BJ (cell line): ENCODE data around the gene PCOLCE2. TPM values are rescaled to one million over a fixed set of nuclear protein-coding genes. Genes with fewer than 3 reads are reported as not detected.

Source experiments
- CTCF ChIA-PET: fragments of 350-600 bp; formaldehyde crosslinking; extraction: SDS; loops from one replicate; lab custom pipeline; 2021; ENCODE audit warnings: antibody characterized with exemption, inconsistent platforms; lab: Yijun Ruan, JAX
- POLR2A ChIA-PET: fragments of 300-600 bp; sonication (Branson Sonifier 250); formaldehyde crosslinking; extraction: SDS; loops from one replicate; lab custom pipeline; 2021; ENCODE audit warnings: antibody characterized with exemption; lab: Charles Lee
- DNase-seq: peaks from one replicate; pipeline ENCODE4 v3.0.0-alpha.2; 2011; ENCODE audit warnings: low read depth
- H3K27me3 ChIP-seq: 2 replicates; pipeline ENCODE4 v1.6.0; 2011; ENCODE audit warnings: low read length; ENCODE audit not compliant: control insufficient read depth, insufficient read depth
- H3K36me3 ChIP-seq: 2 replicates; pipeline ENCODE4 v1.5.1; 2011; ENCODE audit warnings: low read length; ENCODE audit not compliant: control insufficient read depth, insufficient read depth
- H3K4me3 ChIP-seq: 2 replicates; pipeline ENCODE4 v1.5.1; 2011; ENCODE audit warnings: low read depth, mild to moderate bottlenecking, control low read depth, low read length
- polyA plus RNA-seq: library from polyadenylated mRNA; depleted of rRNA; stranded (reverse); fragments of >200 nt; gene quantifications from 2 replicates; pipeline ENCODE4 v1.2.3, GENCODE V29; 2011
- TF ChIP-seq, protein P1 (sequence below): IDR thresholded peaks from 2 replicates; pipeline ENCODE4 v1.5.1; 2011; ENCODE audit warnings: low read depth, mild to moderate bottlenecking, control low read depth, inconsistent platforms, low read length, moderate library complexity; ENCODE audit not compliant: insufficient read depth

The PCOLCE2 gene
- polyA plus RNA-seq, 1 experiment, result 0.94 TPM

DNA sequence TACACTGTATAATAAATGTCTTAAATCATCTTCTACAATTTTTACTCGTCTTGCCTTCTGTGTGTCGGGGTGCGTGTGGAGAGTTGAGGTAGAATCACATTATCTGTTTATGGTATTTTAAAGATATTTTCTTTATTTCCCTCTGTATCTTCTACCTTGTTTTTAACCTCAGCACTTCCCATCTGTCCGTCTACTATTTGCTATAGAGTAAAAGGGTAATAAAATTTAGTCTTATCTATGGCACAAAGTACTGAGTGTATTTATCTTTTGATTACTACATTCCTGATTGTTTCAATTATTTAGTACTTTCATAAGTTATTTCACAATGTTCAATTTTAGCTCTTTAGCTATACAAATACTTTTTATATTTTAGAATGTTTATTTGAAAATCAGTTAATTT lies 102.9 kb downstream of the PCOLCE2 start:
- no peak overlapping the region for H3K4me3 ChIP-seq
- no peaks in the 10 kb centered on the region for H3K36me3 ChIP-seq
- POLR2A ChIA-PET, result no interaction called here
- TF ChIP-seq, protein P1, sequence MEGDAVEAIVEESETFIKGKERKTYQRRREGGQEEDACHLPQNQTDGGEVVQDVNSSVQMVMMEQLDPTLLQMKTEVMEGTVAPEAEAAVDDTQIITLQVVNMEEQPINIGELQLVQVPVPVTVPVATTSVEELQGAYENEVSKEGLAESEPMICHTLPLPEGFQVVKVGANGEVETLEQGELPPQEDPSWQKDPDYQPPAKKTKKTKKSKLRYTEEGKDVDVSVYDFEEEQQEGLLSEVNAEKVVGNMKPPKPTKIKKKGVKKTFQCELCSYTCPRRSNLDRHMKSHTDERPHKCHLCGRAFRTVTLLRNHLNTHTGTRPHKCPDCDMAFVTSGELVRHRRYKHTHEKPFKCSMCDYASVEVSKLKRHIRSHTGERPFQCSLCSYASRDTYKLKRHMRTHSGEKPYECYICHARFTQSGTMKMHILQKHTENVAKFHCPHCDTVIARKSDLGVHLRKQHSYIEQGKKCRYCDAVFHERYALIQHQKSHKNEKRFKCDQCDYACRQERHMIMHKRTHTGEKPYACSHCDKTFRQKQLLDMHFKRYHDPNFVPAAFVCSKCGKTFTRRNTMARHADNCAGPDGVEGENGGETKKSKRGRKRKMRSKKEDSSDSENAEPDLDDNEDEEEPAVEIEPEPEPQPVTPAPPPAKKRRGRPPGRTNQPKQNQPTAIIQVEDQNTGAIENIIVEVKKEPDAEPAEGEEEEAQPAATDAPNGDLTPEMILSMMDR, result no peak
- CTCF ChIA-PET, result interaction anchor here (1.2 kb wide), 1 partner anchor 43 kb away, joined by 4 read pairs; no protein-coding TSS in a partner anchor
- no peaks in the 10 kb centered on the region for H3K27me3 ChIP-seq
- no peak for DNase-seq

DNA sequence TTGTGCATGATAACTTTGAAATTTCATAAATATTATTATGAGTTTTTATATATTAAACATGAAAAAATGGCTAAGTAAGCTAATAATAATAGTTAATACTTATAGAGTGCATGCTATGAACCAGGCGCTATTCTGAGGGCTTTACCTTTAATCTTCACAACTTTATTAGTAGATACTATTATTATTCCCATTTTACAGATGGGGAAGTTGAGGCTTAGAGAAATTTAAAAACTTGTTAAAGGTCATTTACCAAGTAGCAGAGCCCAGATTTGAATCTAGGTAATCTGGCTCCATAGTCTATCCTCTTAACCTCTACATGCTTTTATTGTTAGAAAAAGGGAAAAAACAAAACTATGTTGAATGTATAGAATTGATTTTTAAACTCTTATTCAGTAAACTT lies 104.7 kb downstream of the PCOLCE2 start:
- TF ChIP-seq, protein P1, result no peak
- CTCF ChIA-PET, result no interaction called here
- Histone ChIP-seq H3K36me3 (no peaks in the 10 kb centered on the region), H3K4me3 (no peak overlapping the region), H3K27me3 (no peaks in the 10 kb centered on the region)
- no peak for DNase-seq
- POLR2A ChIA-PET, result no interaction called here

DNA sequence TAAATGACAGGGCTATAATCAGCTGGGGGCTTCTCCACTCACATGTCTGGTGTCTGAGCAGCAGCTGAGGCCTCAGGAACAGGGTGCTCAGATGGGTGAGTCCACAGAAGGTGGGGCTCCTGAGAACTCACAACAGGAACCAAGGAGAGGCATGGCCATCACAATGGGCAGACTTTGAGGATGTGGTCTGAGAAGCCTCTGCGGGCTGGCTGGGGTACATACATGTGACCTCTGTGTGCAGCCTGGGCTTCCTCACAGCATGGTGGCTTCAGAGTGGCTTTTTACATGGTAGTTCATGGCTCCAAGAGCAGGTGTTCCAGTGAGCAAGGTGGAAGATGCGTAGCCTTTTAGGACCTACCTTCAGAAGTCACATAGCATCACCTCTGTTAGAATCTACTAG lies 106.3 kb downstream of the PCOLCE2 start:
- no peak for DNase-seq

DNA sequence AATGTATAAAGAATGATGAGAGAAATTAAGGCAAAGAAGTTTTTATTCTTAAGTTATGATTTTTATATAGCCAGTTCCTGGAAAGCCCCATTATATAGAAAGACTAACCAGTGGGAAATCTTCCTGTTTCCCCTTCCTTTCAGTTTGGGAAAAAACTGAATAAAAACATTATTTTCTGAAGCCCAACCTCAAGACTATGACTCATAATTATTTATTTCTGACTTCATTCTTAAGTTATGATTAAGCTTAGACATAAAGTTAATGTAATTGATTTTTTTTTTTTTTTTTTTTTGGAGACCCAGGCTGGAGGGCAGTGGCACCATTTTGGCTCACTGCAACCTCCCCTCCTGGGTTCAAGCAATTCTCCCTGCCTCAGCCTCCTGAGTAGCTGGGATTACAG lies 109.3 kb downstream of the PCOLCE2 start:
- no peaks in the 10 kb centered on the region for H3K36me3 ChIP-seq
- H3K27me3 ChIP-seq, result no peaks in the 10 kb centered on the region
- TF ChIP-seq, protein P1, result no peak
- no peak overlapping the region for H3K4me3 ChIP-seq
- ChIA-PET POLR2A (no interaction called here), CTCF (no interaction called here)
- no peak for DNase-seq

More for the DNA sequence above, 106.3 kb downstream of the PCOLCE2 start:
- CTCF ChIA-PET, result interaction anchor here (1.2 kb wide), 1 partner anchor 10 kb away, joined by 3 read pairs; no protein-coding TSS in a partner anchor
- TF ChIP-seq, protein P1, result no peak
- Histone ChIP-seq H3K27me3 (no peaks in the 10 kb centered on the region), H3K36me3 (no peaks in the 10 kb centered on the region), H3K4me3 (no peak overlapping the region)
- POLR2A ChIA-PET, result no interaction called here

DNA sequence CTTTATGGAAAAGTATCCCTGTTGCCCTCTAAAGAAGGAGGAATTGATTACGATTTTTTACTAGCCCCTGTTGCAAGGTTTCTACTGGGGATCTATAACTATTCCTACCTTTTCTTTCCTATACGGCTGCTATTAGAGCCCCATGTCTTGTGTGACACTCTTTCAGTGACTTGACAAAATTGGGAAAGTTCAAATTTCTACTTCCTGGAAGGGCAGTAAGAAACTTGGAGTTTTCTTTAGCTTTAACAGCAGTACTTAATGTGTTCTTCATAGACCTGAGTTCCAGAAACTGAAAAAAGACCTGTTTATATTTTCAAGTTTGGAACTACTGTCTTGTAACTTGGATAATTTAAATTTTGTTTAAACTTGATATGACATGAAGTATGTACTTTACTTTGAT lies 110.3 kb downstream of the PCOLCE2 start:
- TF ChIP-seq, protein P1, result no peak
- no peak for DNase-seq
- no peaks in the 10 kb centered on the region for H3K27me3 ChIP-seq
- no peak overlapping the region for H3K4me3 ChIP-seq
- POLR2A ChIA-PET, result no interaction called here
- CTCF ChIA-PET, result no interaction called here
- no peaks in the 10 kb centered on the region for H3K36me3 ChIP-seq
